Ectodermal cell (in vitro differentiated cells): ENCODE measurements around the gene PLSCR2.
"Not testable (repeated sequence)": the region's sequence is repeated elsewhere in the genome, so short reads cannot be mapped to it uniquely, and the experiment has no call there.

ENCODE experiments used
- H3K27ac ChIP-seq: 2 replicates; pipeline ENCODE4 v1.7.0; 2013; ENCODE audit warnings: mild to moderate bottlenecking, low read depth, low read length; ENCODE audit not compliant: insufficient read depth, poor library complexity, severe bottlenecking
- H3K27me3 ChIP-seq: 2 replicates; pipeline ENCODE4 v1.7.0; 2013; ENCODE audit warnings: mild to moderate bottlenecking, low read length; ENCODE audit not compliant: insufficient read depth, control insufficient read depth, poor library complexity, severe bottlenecking
- H3K36me3 ChIP-seq: one replicate; pipeline ENCODE4 v1.7.0; 2013; ENCODE audit warnings: low read length; ENCODE audit not compliant: control insufficient read depth, insufficient read depth
- H3K4me1 ChIP-seq: one replicate; pipeline ENCODE4 v1.7.0; 2013; ENCODE audit warnings: low read length; ENCODE audit not compliant: control insufficient read depth, insufficient read depth
- H3K4me3 ChIP-seq: 2 replicates; pipeline ENCODE4 v1.7.0; 2013; ENCODE audit warnings: low read depth, low read length, control low read depth; ENCODE audit not compliant: insufficient read depth
- H3K9me3 ChIP-seq: 2 replicates; pipeline ENCODE4 v1.7.0; 2013; ENCODE audit warnings: mild to moderate bottlenecking, low read length, moderate library complexity; ENCODE audit not compliant: control insufficient read depth
- WGBS, 2 experiments: methylation state at CpG; one replicate each; pipeline ENCODE4 v1.1.7; 2013; ENCODE audit warnings: missing lambda C conversion rate in 2 of 2; 5-methylcytosine and 5-hydroxymethylcytosine counted together

Gene PLSCR2

DNA sequence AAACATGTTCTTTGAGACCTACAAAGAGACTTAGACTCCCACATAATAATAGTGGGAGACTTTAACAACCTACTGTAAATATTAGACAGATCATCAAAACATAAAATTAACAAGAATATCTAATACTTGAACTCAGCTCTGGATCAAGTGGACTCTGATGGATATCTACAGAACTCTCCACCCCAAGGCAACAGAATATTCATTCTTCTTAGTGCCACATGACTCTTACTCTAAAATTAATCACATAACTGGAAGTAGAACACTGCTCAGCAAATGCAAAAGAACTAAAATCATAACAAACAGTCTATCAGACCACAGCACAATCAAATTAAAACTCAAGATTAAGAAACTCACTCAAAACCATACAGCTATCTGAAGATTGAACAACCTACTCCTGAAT, 15.9 kb upstream of the PLSCR2 start:
- Histone ChIP-seq H3K4me3 (no peak overlapping the region), H3K36me3 (no peaks in the 10 kb centered on the region), H3K4me1 (no peaks in the 10 kb centered on the region)

DNA sequence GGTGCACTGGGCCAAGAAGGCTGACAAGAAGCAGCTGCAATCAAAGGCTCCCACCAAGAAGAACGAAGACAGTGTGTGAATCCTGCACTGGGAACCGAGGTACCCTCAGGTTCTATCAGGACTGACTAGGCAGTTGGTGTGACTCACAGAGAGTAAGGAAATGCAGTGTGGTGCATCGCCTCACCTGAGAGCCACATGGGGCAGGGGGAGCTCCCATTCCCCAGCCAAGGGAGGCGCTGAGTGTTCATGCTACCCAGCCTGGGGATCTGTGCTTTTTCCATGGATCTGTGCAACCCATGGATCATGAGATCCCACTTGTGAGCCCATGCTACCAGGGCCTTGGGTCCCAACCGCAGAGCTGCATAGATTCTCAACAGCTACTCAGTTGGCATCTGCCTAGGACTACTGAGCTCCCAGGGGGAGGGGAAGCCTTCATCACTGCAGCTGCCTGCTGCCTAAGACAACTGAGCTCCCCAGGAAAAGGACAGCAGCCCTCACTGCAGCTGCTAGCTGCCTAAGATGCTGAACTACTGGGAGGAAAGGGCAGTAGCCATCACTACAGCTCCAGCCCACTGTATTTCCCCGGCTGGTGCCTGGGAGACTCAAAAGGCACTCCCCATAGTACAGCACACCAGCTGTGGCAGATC, 6.9 kb upstream of the PLSCR2 start:
- Histone ChIP-seq H3K9me3 (no peaks in the 10 kb centered on the region), H3K4me3 (no peak overlapping the region), H3K27ac (no peak overlapping the region), H3K36me3 (no peaks in the 10 kb centered on the region), H3K4me1 (no peaks in the 10 kb centered on the region), H3K27me3 (no peaks in the 10 kb centered on the region)
- 91% methylated on average over 6 of the region's 6 CpGs for WGBS, 2 experiments

More for the DNA sequence above, 15.9 kb upstream of the PLSCR2 start:
- Histone ChIP-seq H3K9me3 (no peaks in the 10 kb centered on the region), H3K27me3 (no peaks in the 10 kb centered on the region), H3K27ac (no peak overlapping the region)

DNA sequence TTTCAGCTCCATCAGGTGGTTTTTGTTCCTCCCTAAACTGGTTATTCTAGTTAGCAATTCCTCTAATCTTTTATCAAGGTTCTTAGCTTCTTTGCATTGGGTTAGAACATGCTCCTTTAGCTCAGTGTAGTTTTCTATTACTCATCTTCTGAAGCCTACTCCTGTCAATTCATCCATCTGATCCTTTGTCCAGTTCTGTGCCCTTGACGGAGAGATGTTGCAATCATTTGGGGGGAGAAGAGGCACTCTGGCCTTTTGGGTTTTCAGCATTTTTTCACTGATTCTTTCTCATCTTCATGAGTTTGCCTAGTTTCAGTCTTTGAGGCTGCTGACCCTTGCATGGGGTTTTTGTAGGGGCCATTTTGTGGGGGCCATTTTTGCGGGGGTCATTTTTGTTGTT, 5.6 kb upstream of the PLSCR2 start:
- not testable (repeated sequence) for H3K27ac ChIP-seq, H3K27me3 ChIP-seq, H3K36me3 ChIP-seq, H3K4me3 ChIP-seq, H3K9me3 ChIP-seq, H3K4me1 ChIP-seq
- WGBS, 2 experiments = 92 to 98% methylated on average over 1 to 2 of the region's 2 CpGs

DNA sequence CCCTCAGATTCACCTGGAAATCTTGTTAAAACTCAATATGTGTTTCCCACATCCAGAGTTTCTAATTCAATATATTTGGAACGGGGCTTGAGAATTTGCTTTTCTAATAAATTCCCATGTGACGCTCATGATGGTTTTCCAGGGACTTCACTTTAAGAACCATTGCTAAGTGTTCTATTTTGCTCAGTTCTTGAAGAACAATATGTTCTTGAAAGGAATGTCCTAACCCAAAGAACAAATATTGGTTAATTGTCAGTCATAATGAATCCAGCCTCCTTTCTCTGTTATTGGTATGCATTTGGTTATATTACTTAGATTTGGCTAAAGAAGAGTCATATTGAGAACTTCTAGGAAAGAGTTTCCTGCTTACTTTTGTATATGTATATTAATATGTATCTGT, 4.4 kb upstream of the PLSCR2 start:
- Histone ChIP-seq H3K9me3 (no peaks in the 10 kb centered on the region), H3K27ac (no peak overlapping the region), H3K36me3 (no peaks in the 10 kb centered on the region), H3K4me3 (no peak overlapping the region), H3K27me3 (no peaks in the 10 kb centered on the region), H3K4me1 (no peaks in the 10 kb centered on the region)
- 95 to 100% methylated on average over 2 of the region's 2 CpGs for WGBS, 2 experiments

DNA sequence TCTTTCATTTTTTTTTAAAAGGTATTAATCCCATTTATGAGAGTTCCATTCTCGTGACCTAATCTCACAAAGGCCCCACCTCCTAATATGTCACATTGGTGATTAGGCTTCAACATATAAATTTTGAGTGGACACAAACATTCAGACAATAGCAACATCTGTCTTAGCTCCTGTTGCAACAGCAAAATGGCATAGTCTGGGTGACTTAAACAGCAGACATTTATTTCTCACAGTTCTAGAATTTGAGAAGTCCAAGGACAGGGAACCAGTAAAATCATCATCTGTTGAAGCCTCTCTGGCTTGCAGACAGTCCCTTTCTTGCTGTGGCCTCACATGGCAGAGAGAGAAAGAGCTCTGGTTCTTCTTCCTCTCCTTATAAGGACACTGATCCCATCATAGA, 3.2 kb upstream of the PLSCR2 start:
- WGBS, 2 experiments = 91 to 100% methylated on average over 1 of the region's 1 CpG
- no peaks in the 10 kb centered on the region for H3K27me3 ChIP-seq
- H3K27ac ChIP-seq = no peak overlapping the region
- H3K4me3 ChIP-seq = no peak overlapping the region
- H3K9me3 ChIP-seq = no peaks in the 10 kb centered on the region
- H3K36me3 ChIP-seq = no peaks in the 10 kb centered on the region
- H3K4me1 ChIP-seq = no peaks in the 10 kb centered on the region

DNA sequence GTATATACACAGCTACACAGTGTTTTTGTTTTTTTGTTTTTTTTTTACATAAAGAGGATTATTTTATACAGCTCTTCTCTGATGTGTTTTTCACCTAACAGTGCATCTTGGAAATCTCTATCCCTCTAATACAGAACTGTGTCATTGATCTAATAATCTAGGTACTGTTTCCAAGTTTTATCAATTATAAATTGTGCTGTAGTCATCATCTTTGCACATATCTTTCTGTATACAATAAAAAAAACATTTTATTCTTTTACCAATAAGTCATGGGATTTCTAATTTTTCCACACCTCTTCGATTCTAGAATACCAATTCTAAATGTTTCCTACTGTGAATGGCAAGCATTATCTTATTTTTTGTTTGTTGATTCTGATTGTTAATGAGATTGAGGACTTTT, 1.7 kb upstream of the PLSCR2 start:
- no CpG with 5 or more reads among the region's 1 CpG for WGBS, 2 experiments
- Histone ChIP-seq H3K4me1 (no peaks in the 10 kb centered on the region), H3K27me3 (no peaks in the 10 kb centered on the region), H3K36me3 (no peaks in the 10 kb centered on the region), H3K27ac (no peak overlapping the region), H3K9me3 (no peaks in the 10 kb centered on the region), H3K4me3 (no peak overlapping the region)

DNA sequence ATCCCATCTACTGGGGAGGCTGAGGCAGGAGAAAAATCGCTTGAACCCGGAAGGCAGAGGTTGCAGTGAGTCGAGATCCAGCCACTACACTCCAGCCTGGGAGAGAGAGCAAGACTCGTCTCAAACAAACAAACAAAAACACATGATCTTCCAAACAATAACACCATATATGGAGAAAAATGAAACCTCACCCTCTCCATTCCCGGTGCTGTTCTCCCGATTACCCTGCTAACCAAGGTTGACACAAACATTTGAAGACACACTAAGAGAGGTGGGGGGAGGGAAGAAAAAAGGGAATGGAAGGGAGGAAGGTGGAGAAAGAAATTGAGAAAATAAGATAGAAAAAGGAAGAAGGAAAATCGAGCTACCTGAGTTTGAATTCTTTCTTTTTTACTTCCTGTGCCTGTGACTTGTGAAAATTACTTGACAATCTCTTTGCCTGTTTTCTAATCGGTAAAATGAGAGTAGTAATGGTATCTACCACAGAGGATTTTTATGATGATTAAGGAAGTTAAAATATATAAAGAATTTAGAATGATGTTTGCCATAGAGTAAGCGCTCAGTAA, 1.1 kb upstream of the PLSCR2 start:
- no peak overlapping the region for H3K4me3 ChIP-seq
- no peaks in the 10 kb centered on the region for H3K27me3 ChIP-seq
- no peaks in the 10 kb centered on the region for H3K4me1 ChIP-seq
- no peak overlapping the region for H3K27ac ChIP-seq
- no peaks in the 10 kb centered on the region for H3K9me3 ChIP-seq
- no peaks in the 10 kb centered on the region for H3K36me3 ChIP-seq
- WGBS, 2 experiments = 89 to 92% methylated on average over 8 of the region's 9 CpGs

DNA sequence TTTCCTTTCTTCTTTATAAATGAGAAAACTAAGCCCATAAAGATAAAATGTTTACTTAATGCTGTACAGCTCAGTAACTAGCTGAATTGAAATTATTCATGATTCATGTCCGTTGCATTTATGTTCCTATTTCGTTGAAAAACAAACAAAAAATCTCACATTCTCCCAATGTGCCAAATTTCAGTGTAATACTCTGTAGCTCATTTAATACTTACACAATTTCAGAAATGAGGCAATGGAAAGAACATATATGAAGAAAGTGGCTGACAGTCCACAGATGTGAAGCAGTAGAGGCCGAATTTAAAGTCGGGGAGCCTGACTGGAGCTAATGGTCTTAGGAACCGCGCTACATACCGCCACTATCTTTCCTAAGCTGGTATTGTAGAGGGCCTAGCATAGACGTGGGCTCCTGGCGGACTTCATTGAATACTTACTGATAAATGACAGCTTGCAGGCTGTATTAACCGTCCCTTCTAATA, 651 bp downstream of the PLSCR2 start:
- WGBS, 2 experiments = 91% methylated on average over 10 of the region's 10 CpGs
- Histone ChIP-seq H3K27me3 (no peaks in the 10 kb centered on the region), H3K9me3 (no peaks in the 10 kb centered on the region), H3K27ac (no peak overlapping the region), H3K36me3 (no peaks in the 10 kb centered on the region), H3K4me3 (no peak overlapping the region), H3K4me1 (no peaks in the 10 kb centered on the region)

DNA sequence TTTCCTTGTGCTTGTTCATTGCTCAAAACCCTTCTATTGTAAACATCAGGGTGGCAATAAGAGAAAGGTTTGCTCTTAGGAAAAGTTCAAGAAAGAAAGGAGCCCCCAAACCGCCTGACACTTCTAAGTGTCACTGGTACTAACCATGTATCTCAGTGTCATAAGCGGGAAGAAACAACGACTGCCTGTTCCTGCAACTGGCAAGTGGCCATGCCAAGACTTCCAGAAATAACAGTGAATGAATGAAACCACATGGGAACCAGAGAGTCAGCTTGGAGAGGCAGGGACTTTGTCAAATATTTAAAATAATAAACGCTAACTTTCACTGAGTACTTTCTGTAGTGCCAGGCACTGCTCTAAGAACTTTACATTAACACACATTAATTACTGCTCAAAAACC, 1.1 kb downstream of the PLSCR2 start:
- 91 to 98% methylated on average over 4 of the region's 4 CpGs for WGBS, 2 experiments
- no peak overlapping the region for H3K4me3 ChIP-seq
- no peak overlapping the region for H3K27ac ChIP-seq
- H3K9me3 ChIP-seq = no peaks in the 10 kb centered on the region
- no peaks in the 10 kb centered on the region for H3K4me1 ChIP-seq
- H3K36me3 ChIP-seq = no peaks in the 10 kb centered on the region
- no peaks in the 10 kb centered on the region for H3K27me3 ChIP-seq

DNA sequence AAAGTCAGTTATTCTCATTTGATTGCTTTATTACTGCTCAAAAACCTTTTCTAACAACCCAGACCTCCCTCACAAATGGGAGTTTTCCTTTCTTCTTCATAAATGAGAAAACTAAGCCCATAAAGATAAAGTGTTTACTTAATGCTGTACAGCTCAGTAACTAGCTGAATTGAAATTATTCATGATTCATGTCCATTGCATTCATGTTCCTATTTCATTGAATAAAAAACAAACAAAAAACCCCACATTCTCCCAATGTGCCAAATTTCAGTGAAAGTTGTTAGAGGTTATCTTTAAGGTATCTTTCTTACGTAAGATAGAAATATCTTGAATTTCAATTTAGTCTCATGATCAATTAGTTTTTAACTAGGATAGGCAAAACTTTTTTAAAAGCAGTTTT, 2.8 kb downstream of the PLSCR2 start:
- Histone ChIP-seq H3K4me1 (no peaks in the 10 kb centered on the region), H3K36me3 (no peaks in the 10 kb centered on the region), H3K4me3 (no peak overlapping the region), H3K9me3 (no peaks in the 10 kb centered on the region), H3K27me3 (no peaks in the 10 kb centered on the region), H3K27ac (no peak overlapping the region)
- 100% methylated on average over 1 of the region's 1 CpG; no CpG with 5 or more reads in 1 of the 2 experiments for WGBS, 2 experiments
